GM13977 (cell line): ENCODE data around the gene SRPK1.
"Not testable (repeated sequence)": the region's sequence is repeated elsewhere in the genome, so short reads cannot be mapped to it uniquely, and the experiment has no call there.

Experiments
- DNase-seq: peaks from one replicate; pipeline ENCODE4 v3.0.0; 2012; ENCODE audit warnings: low spot score
- in situ Hi-C: fragments of 300-500 bp; cut with MboI; formaldehyde crosslinking; loops from one replicate; pipeline ENCODE4 v1.12.0; 2022; ENCODE audit warnings: low sequenced_read_pairs, low pct_unique_long_range_greater_than_20kb, mixed read lengths, inconsistent platforms; ENCODE audit not compliant: unreplicated experiment
- TF ChIP-seq, protein P1 (sequence below): IDR thresholded peaks from 2 replicates; pipeline ENCODE4 v1.5.1; 2012; ENCODE audit warnings: mild to moderate bottlenecking, control low read depth; ENCODE audit not compliant: insufficient read depth; ENCODE audit errors: extremely low read depth, missing control alignments

The SRPK1 gene

DNA sequence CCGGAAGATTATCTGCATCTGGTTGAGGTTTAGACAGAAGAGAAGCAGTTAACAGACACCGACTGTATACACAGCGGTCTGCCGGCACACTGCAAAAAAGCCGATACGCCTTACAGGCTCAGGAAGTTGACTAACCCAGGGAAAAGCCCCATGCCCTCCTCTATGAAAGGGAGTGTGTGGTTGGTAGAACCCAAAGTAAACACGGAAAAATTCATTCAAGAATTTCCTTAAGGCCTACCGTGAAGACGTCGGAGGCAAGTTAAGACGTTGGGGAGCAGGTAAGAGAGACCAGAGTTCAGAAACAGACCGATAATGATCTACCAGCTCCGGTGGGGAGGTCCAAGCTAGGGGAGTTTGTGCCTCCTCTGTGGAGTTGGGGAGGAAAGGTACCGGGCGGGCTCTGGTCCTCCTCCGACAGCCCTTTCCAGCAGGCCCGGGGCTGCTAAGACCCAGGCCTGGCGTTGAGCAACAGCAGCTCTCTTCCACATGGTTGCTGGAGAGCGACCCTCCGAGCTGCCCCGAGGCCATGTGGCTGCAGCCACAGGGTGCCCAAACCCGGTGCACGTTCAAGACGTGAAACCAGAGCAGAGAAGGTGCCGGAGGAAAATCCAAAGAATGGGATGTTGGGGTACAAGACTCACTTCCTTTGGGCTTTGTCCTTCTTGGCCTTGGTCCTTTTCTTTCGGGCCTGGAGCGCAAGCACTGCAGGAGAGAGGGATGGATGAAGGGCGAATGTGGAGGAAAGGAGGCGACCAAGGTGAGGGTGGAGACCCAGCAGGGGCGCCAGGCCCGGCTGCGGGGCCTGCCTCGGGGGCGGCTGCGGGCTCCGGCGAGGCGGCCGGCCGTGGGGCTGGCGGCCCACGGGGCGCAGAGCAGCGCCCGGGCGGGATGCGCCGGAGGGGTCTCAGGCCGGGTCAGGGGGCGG, 809 bp downstream of the SRPK1 start:
- DNase-seq = peak; percentile 33
- TF ChIP-seq, protein P1, sequence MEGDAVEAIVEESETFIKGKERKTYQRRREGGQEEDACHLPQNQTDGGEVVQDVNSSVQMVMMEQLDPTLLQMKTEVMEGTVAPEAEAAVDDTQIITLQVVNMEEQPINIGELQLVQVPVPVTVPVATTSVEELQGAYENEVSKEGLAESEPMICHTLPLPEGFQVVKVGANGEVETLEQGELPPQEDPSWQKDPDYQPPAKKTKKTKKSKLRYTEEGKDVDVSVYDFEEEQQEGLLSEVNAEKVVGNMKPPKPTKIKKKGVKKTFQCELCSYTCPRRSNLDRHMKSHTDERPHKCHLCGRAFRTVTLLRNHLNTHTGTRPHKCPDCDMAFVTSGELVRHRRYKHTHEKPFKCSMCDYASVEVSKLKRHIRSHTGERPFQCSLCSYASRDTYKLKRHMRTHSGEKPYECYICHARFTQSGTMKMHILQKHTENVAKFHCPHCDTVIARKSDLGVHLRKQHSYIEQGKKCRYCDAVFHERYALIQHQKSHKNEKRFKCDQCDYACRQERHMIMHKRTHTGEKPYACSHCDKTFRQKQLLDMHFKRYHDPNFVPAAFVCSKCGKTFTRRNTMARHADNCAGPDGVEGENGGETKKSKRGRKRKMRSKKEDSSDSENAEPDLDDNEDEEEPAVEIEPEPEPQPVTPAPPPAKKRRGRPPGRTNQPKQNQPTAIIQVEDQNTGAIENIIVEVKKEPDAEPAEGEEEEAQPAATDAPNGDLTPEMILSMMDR = no peak
- in situ Hi-C loops = no loop called here

DNA sequence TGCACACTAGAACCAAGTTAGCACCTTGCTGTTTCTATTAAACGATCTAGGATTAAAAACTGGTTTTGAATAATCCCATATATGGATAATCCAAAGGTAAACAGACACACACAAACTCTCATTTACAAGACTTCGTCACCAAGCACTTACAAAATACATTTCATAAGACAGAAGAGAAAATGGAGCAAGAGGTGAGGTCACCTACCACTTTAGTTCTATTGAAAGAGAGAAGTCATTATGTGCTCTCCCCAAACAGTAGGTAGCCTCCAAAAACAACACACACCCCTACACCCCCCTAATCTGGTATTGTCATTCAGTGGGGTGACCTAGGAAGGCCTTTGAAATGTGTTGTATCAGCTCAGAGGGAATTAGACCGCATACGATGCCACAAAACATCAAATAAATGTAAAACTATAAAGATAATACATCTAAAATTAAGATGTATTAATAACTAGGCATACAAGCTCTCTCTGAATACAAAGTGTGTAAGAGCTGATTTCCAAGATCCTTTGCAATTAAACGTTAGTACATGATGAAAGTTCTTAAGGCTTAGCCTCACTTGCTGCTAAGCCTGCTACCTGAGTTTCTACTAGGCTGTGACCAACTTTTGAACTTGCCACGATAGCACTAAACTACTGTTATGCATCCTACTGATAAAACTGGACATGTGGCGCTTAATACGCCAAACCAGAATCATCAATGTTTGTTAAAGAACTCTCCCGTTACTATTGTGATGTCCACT, 1.6 kb downstream of the SRPK1 start:
- in situ Hi-C loops = no loop called here
- TF ChIP-seq, protein P1 = no peak
- DNase-seq = peak; percentile 40

DNA sequence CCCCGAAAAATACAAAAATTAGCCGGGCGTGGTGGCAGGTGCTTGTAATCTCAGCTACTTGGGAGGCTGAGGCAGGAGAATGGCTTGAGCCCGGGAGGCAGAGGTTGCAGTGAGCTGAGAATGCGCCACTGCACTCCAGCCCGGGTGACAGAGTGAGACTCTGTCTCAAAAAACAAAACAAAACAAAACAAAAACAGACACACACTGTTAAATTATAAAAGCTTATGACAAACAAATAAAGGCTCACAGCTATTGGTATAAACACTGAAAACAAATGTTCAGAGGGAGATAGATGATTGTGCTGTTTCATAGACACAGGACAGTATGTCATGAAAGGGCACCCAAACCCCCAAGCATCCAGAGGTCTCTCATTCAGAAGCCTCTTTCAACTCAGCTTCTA, 4.0 kb downstream of the SRPK1 start:
- in situ Hi-C loops = not testable (repeated sequence)

DNA sequence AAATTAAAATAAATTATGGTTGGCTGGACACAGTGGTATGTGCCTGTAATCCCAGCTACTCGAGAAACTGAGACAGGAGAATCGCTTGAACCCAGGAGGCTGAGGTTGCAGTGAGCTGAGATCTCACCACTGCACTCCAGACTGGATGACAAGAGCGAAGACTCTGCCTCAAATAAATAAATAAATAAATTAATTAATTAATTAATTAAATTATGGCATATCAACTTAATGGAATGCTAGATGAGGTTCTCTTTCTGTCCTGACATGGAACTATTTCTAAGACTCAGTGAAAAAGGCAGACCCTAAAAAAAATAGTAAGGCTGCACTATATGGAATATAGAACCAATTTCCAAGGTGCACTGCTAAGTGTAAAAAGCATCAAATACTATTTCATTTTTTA, 4.8 kb downstream of the SRPK1 start:
- DNase-seq = no peak
- in situ Hi-C loops = no loop called here
- TF ChIP-seq, protein P1 = no peak

More for the DNA sequence above, 4.0 kb downstream of the SRPK1 start:
- not testable (repeated sequence) for DNase-seq

DNA sequence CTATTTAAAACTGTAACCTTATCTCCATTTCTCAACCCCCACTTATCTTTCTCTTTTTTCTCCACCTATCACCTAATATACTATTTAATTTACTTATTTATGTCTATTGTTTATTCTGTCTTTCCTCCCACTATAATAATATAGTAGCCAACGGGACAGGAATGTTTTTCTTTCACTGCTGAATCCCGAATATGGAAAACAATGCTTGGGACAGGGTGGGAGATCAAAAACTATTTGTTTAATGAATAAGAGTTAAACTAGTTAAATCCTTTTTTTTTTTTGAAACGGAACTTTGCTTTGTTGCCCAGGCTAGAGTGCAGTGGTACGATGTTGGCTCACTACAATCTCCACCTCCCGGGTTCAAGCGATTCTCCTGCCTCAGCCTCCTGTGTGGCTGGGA, 6.4 kb downstream of the SRPK1 start:
- no peak for DNase-seq
- TF ChIP-seq, protein P1 = no peak
- in situ Hi-C loops = no loop called here

DNA sequence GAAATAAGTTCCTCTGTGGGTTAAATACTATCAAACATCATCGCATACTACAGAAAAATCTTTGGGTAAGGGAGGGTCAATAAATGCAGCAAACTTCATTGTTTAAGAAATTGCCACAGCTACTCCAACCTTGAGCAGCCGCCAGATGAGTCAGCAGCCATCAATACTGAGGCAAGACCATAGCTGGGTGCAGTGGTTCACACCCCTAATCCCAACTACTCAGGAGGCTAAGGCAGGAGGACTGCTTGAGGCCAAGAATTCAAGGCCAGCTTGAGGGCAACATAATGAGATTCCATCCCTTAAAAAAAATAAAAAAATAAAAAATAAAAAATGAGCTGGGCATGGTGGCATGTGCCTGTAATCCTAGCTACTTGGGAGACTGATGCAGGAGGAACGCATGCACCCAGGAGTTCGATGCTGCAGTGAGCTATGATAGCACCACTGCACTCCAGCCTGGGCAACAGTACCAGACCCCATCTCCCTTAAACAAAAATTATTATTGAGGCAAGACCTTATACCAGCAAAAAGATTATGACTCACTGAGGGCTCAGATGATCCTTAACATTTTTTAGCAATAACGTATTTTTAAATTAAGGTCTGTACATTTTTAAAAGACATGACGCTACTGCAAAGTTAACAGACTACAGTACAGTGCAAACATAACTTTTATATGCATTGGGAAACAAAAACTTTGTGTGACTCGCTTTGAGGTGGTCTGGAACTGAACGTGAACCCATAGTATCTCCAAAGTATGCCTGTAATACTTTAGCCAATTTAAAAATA, 8.8 kb downstream of the SRPK1 start:
- DNase-seq = no peak
- TF ChIP-seq, protein P1 = no peak
- in situ Hi-C loops = no loop called here

DNA sequence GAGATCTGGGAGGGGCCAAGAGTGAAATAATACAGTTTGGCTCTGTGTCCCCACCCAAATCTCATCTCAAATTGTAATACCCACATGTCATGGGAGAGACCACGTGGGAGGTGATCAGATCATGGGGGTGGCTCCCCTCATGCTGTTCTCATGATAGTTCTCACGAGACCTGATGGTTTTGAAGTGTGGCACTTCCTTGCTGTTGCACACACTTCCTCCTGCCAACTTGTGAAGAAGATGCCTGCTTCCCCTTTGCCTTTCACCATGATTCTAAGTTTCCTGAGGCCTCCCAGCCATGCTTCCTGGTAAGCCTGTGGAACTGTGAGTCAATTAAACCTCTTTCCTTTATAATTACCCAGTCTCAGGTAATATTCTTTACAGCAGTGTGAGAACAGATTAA, 11.3 kb downstream of the SRPK1 start:
- in situ Hi-C loops, DNase-seq: not testable (repeated sequence)

DNA sequence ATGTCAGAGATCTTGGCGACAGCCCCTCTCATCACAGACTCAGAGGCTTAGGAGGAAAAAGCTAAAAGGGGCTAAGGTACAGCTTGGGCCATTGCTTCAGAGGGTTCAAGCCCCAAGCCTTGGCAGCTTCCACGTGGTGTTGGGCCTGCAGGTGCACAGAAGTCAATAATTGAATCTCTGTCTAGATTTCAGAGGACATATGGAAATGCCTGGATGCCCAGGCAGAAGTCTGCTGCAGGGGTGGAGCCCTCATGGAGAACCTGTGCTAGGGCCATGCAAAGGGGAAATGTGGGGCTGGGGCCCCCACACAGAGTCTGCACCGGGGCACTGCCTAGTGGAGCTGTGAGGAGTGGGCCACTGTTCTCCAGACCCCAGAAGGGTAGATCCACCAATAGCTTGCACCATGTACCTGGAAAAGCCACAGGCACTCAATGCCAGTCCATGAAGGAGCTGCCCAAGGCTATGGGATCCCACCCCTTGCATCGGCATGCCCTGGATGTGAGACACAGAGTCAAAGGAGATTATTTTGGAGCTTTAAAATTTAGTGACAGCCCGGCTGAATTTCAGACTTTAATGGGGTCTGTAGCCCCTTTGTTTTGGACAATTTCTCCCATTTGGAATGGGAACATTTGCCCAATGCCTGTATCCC, 12.0 kb downstream of the SRPK1 start:
- in situ Hi-C loops = not testable (repeated sequence)

More for the DNA sequence above, 12.0 kb downstream of the SRPK1 start:
- DNase-seq = not testable (repeated sequence)
